Neuronal stem cell (in vitro differentiated cells): Measurements from ENCODE around the gene INSC.

Experiments
- DNase-seq: peaks from one replicate; pipeline ENCODE4 v3.0.0-alpha.2; 2013; ENCODE audit warnings: low spot score
- H2AFZ ChIP-seq: one replicate; pipeline ENCODE4 v1.6.1; 2013; ENCODE audit warnings: mild to moderate bottlenecking, low read length, inconsistent platforms
- H2AK5ac ChIP-seq: 2 replicates; pipeline ENCODE4 v1.6.1; 2013; ENCODE audit warnings: low read depth, mild to moderate bottlenecking, inconsistent platforms, low read length, moderate library complexity, mixed read lengths
- H2BK120ac ChIP-seq: 2 replicates; pipeline ENCODE4 v1.6.1; 2013; ENCODE audit warnings: low read depth, mild to moderate bottlenecking, inconsistent platforms, low read length, moderate library complexity, mixed read lengths
- H2BK12ac ChIP-seq: one replicate; pipeline ENCODE4 v1.6.1; 2013; ENCODE audit warnings: low read length, inconsistent platforms
- H2BK15ac ChIP-seq: 2 replicates; pipeline ENCODE4 v1.6.1; 2013; ENCODE audit warnings: mild to moderate bottlenecking, low read length, inconsistent platforms, mixed read lengths
- H2BK5ac ChIP-seq: one replicate; pipeline ENCODE4 v1.6.1; 2013; ENCODE audit warnings: inconsistent platforms, mild to moderate bottlenecking, low read length, moderate library complexity
- H3K14ac ChIP-seq: one replicate; pipeline ENCODE4 v1.6.1; 2013; ENCODE audit warnings: low read length, inconsistent platforms
- H3K18ac ChIP-seq: 2 replicates; pipeline ENCODE4 v1.6.1; 2013; ENCODE audit warnings: low read length, inconsistent platforms
- H3K23ac ChIP-seq: 2 replicates; pipeline ENCODE4 v1.6.1; 2013; ENCODE audit warnings: low read depth, mild to moderate bottlenecking, mixed read lengths, low read length, inconsistent platforms; ENCODE audit not compliant: poor library complexity
- H3K27ac ChIP-seq: replicated peaks from 3 replicates; pipeline ENCODE4 v1.5.1; 2013; ENCODE audit warnings: low read length, inconsistent platforms
- H3K27me3 ChIP-seq, 3 experiments: 2 replicates each; pipeline ENCODE4 v1.6.1; 2013; ENCODE audit warnings: low read length in 3 of 3, mild to moderate bottlenecking in 2 of 3, inconsistent platforms in 1 of 3, low read depth in 1 of 3, mixed read lengths in 1 of 3, moderate library complexity in 1 of 3; ENCODE audit not compliant: control insufficient read depth in 3 of 3, insufficient read depth in 3 of 3
- H3K36me3 ChIP-seq, 2 donors: replicated peaks in 1 of 2; 2 replicates each; pipeline ENCODE4 v1.6.1; 2013; ENCODE audit warnings: low read length in 2 of 2; ENCODE audit not compliant: control insufficient read depth in 2 of 2, insufficient read depth in 2 of 2
- H3K4ac ChIP-seq: 2 replicates; pipeline ENCODE4 v1.6.1; 2013; ENCODE audit warnings: inconsistent platforms, mild to moderate bottlenecking, low read length, moderate library complexity
- H3K4me1 ChIP-seq, 2 donors: 1 replicate in 1 of 2; 2 replicates in 1 of 2; pipeline ENCODE4 v1.6.1; 2013; ENCODE audit warnings: low read length in 2 of 2, low read depth in 1 of 2; ENCODE audit not compliant: control insufficient read depth in 2 of 2, insufficient read depth in 1 of 2
- H3K4me2 ChIP-seq: one replicate; pipeline ENCODE4 v1.6.1; 2013; ENCODE audit warnings: mild to moderate bottlenecking, low read length, inconsistent platforms; ENCODE audit not compliant: insufficient read depth, poor library complexity, severe bottlenecking
- H3K4me3 ChIP-seq, 2 donors: 2 replicates each; pipeline ENCODE4 v1.5.1; 2013; ENCODE audit warnings: low read length in 2 of 2, mild to moderate bottlenecking in 2 of 2, inconsistent platforms in 1 of 2, moderate library complexity in 1 of 2
- H3K79me1 ChIP-seq: one replicate; pipeline ENCODE4 v1.6.1; 2013; ENCODE audit warnings: low read depth, mild to moderate bottlenecking, inconsistent platforms, low read length, moderate library complexity
- H3K9ac ChIP-seq: one replicate; pipeline ENCODE4 v1.6.1; 2013; ENCODE audit warnings: mild to moderate bottlenecking, low read depth, low read length, inconsistent platforms; ENCODE audit not compliant: poor library complexity
- H3K9me3 ChIP-seq, 2 donors: replicated peaks in 1 of 2; 2 replicates each; pipeline versions ENCODE3 to v1.6.1; 2013; ENCODE audit warnings: low read length in 2 of 2, mild to moderate bottlenecking in 2 of 2, inconsistent platforms in 1 of 2, low read depth in 1 of 2, mixed read lengths in 1 of 2, moderate library complexity in 1 of 2; ENCODE audit not compliant: control insufficient read depth in 2 of 2, insufficient read depth in 1 of 2
- H4K8ac ChIP-seq: one replicate; pipeline ENCODE4 v1.6.1; 2013; ENCODE audit warnings: low read depth, mild to moderate bottlenecking, inconsistent platforms, low read length, moderate library complexity
- H4K91ac ChIP-seq: one replicate; pipeline ENCODE4 v1.6.1; 2013; ENCODE audit warnings: low read length, low read depth, mild to moderate bottlenecking, inconsistent platforms; ENCODE audit not compliant: poor library complexity
- WGBS, 2 donors: extraction: QIAGEN DNeasy Blood & Tissue Kit; methylation state at CpG; one replicate each; pipeline ENCODE4 v1.1.7; 2013; ENCODE audit warnings: missing lambda C conversion rate in 2 of 2, mixed read lengths in 1 of 2; ENCODE audit not compliant: insufficient read length in 2 of 2, insufficient replicate concordance in 1 of 2; ENCODE audit errors: extremely low coverage in 2 of 2; 5-methylcytosine and 5-hydroxymethylcytosine counted together

INSC gene

GRCh38 chr11:15145151-15145550 lies 30.4 kb downstream of the INSC start:
- no peak overlapping the region for H3K9ac ChIP-seq
- no CpG with 5 or more reads among the region's 2 CpGs for WGBS, 2 donors
- no peak overlapping the region for H2BK120ac ChIP-seq
- peaks cover 0 to 25% of the 10 kb centered on the region in 2 donors for H3K4me1 ChIP-seq
- H3K18ac ChIP-seq: no peak overlapping the region
- H2BK5ac ChIP-seq: no peak overlapping the region
- no peaks in the 10 kb centered on the region for H3K27me3 ChIP-seq
- DNase-seq: no peak
- no peaks in the 10 kb centered on the region for H3K36me3 ChIP-seq
- H3K23ac ChIP-seq: no peak overlapping the region
- no peak overlapping the region for H3K4ac ChIP-seq
- no peak overlapping the region for H4K91ac ChIP-seq
- no peak overlapping the region for H3K4me3 ChIP-seq
- H2AK5ac ChIP-seq: no peak overlapping the region
- no peak overlapping the region for H3K14ac ChIP-seq
- H4K8ac ChIP-seq: no peak overlapping the region
- H3K27ac ChIP-seq: no peak overlapping the region
- H3K79me1 ChIP-seq: no peaks in the 10 kb centered on the region
- H3K4me2 ChIP-seq: no peak overlapping the region
- no peak overlapping the region for H2BK15ac ChIP-seq
- H2BK12ac ChIP-seq: no peak overlapping the region
- no peaks in the 10 kb centered on the region for H3K9me3 ChIP-seq
- H2AFZ ChIP-seq: no peak overlapping the region

- Histone ChIP-seq H2BK120ac (no peak overlapping the region), H2BK12ac (no peak overlapping the region), H4K91ac (no peak overlapping the region), H3K4me3 (no peak overlapping the region), H3K27me3 (no peaks in the 10 kb centered on the region), H3K9me3 (no peaks in the 10 kb centered on the region), H3K23ac (no peak overlapping the region), H2BK15ac (no peak overlapping the region), H2BK5ac (no peak overlapping the region), H3K9ac (no peak overlapping the region), H3K4me1 (peaks cover 0 to 25% of the 10 kb centered on the region in 2 donors), H3K4me2 (no peak overlapping the region), H4K8ac (no peak overlapping the region), H3K14ac (no peak overlapping the region), H3K27ac (no peak overlapping the region), H3K4ac (no peak overlapping the region), H2AFZ (no peak overlapping the region), H3K79me1 (no peaks in the 10 kb centered on the region), H3K18ac (no peak overlapping the region), H2AK5ac (no peak overlapping the region), H3K36me3 (no peaks in the 10 kb centered on the region)
- DNase-seq: no peak
- no CpG with 5 or more reads among the region's 1 CpG for WGBS, 2 donors
Measured at GRCh38 chr11:15145615-15146014, 30.9 kb downstream of the INSC start.

- no peaks in the 10 kb centered on the region for H3K9me3 ChIP-seq
- H3K14ac ChIP-seq: no peak overlapping the region
- no peak overlapping the region for H2BK12ac ChIP-seq
- H3K9ac ChIP-seq: no peak overlapping the region
- no peaks in the 10 kb centered on the region for H3K79me1 ChIP-seq
- no peak overlapping the region for H3K27ac ChIP-seq
- no peak overlapping the region for H3K18ac ChIP-seq
- DNase-seq: no peak
- H4K91ac ChIP-seq: no peak overlapping the region
- no peak overlapping the region for H2BK5ac ChIP-seq
- no peak overlapping the region for H3K23ac ChIP-seq
- peaks cover 0 to 25% of the 10 kb centered on the region in 2 donors for H3K4me1 ChIP-seq
- H4K8ac ChIP-seq: no peak overlapping the region
- no peak overlapping the region for H2BK120ac ChIP-seq
- no peaks in the 10 kb centered on the region for H3K27me3 ChIP-seq
- no peaks in the 10 kb centered on the region for H3K36me3 ChIP-seq
- H3K4me2 ChIP-seq: no peak overlapping the region
- no peak overlapping the region for H3K4ac ChIP-seq
- no CpG with 5 or more reads among the region's 3 CpGs for WGBS, 2 donors
- no peak overlapping the region for H2AK5ac ChIP-seq
- no peak overlapping the region for H3K4me3 ChIP-seq
- no peak overlapping the region for H2AFZ ChIP-seq
- H2BK15ac ChIP-seq: no peak overlapping the region
Measured at GRCh38 chr11:15146271-15147003, 31.7 kb downstream of the INSC start.

GRCh38 chr11:15148169-15148568 lies 33.4 kb downstream of the INSC start:
- Histone ChIP-seq H2AK5ac (no peak overlapping the region), H2AFZ (no peak overlapping the region), H3K9ac (no peak overlapping the region), H3K36me3 (no peaks in the 10 kb centered on the region), H2BK120ac (no peak overlapping the region), H2BK12ac (no peak overlapping the region), H3K4me1 (peaks cover 0 to 14% of the 10 kb centered on the region in 2 donors), H3K27me3 (no peaks in the 10 kb centered on the region), H4K8ac (no peak overlapping the region), H3K9me3 (no peaks in the 10 kb centered on the region), H3K18ac (no peak overlapping the region), H3K79me1 (no peaks in the 10 kb centered on the region), H3K27ac (peak overlapping the region; percentile 14), H2BK5ac (no peak overlapping the region), H4K91ac (no peak overlapping the region), H3K4me3 (no peak overlapping the region), H2BK15ac (no peak overlapping the region), H3K4ac (no peak overlapping the region), H3K23ac (no peak overlapping the region), H3K14ac (no peak overlapping the region), H3K4me2 (no peak overlapping the region)
- no CpG with 5 or more reads among the region's 4 CpGs for WGBS, 2 donors
- no peak for DNase-seq
